ENCODE data around the gene UQCR11. TPM values are rescaled to one million over a fixed set of nuclear protein-coding genes. Genes with fewer than 3 reads are reported as not detected.

UQCR11 gene
- 75.7 and 111 TPM in 2 replicates for total RNA-seq

DNA sequence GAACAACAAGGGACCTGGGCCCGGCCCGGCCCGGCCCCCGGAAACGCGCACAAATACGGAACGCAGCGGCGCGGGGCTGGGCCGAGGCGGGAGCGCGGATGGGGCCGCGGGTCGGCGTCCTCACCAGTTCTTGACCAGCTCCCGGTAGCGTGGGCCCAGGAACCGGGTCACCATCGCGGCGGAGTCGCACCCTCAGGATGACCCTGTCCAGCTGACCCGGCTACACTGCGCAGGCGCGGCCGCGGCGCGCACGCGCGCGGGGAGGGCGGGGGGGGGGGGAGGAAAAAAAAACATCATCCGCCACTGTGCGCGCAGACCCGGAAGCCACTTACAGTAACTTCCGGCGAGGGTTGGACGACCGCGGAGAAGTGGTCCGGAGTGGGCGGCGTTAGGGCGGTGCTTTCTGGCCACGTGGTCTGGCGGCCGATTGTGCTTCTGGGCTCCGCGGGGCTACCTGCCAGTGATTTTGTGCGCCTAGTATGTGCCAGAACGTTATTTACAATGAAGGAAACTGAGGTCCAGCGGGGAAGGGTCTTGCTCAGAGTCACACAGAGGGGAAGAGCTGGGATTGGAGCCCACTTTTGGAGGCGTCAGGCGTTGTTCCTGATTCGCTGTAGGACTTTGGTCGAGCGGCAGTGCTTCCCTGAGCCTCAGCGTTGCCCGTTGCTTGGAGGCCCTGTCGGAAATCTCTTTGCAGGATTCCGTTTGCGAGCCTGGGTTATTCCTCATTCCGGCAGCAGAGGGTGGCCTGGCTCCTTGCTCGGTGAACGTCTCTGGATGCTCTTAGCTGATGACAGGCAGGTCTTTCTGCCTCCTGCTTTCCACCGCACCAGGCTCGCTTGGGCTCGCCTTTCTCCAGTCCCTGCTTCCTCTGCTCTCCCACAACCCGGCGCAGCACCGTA lies at the start of gene UQCR11:
TSS of gene UQCR11 (minus strand) at position 227 of the 902 bp plus-strand sequence. CDS start at position 174, 53 bp downstream.

DNA sequence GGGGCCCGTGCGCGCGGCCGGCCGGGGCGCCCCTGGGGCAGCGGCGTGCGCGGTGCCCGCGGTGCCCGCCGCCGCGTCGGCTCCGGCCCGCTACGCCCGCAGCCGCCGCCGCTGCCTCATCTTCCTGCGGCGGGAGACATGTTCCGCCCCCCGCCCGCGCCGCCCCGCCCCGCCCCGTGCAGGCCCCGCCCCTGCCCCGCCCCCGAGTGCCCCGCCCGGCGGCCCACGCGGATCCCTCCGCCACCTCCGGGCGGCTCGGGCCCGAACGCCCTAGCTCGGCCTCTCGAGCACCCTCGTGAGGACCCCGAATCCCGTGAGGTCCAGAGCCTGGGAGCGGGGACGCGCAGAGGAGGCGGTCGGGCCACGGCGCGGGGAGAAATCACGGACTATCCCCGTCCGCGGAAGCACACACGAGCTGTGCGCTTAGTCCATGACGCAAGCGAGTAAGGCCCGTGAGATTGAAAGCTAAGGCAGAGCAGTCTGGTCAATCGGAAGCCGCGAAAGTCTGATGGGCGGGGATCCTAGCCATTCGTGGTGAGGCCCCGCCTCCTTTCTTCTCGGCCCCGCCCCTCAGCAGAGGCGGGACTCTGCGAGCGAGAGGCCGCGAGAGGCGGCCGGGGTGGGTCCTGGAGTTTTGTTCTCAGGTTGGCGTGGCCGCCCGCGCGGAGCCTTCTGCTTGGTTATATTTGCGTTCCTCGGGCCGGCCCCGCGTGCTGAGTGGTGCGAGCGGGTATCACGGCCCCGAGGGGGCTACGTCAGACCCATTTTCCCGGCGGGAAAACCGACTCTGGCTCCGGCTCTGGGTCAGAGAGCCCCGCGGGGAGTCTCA lies 47.4 kb upstream of the UQCR11 start, which contains the start of gene TCF3:
TSS of gene TCF3 (minus strand) at position 145 of the 829 bp plus-strand sequence. CDS start 2,367 bp downstream, outside the sequence.

DNA sequence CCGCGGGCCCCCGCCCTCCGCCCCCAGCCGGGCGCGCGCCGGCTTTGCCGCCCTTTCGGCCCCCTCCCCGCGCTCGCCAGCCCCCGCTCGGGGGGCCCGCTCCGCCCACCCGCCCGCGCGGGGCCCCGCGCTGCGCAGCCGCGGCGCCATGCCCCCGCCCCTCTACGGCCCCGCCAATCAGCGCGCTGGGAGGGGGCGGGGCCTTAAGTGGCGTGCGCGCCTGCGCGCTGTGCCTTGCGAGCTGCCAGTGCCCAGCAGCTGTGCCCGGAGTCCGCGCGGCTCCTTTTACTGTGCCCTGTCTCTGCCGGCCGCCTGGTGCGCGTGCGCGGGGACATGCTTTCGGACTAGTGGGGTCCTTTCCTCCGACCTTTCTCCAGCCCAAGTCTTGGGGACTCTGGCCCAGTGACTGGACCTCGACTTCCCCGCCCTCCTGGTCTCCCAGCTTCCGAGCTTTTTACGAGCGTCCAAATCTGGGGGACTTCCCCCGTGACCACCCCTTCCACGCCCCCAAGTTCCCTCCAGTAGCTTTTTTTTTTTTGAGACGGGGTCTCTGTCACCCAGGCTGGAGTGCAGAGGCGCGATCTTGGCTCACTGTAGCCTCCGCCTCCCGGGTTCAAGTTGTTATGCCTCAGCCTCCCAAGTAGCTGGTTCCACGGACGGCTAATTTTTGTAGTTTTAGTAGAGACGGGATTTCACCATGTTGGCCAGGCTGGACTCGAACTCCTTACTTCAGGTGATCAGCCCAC lies 12.3 kb downstream of the UQCR11 start, which contains the start of gene MBD3:
TSS of gene MBD3 (minus strand) at position 111 of the 746 bp plus-strand sequence. CDS start 234 bp downstream, outside the sequence.

DNA sequence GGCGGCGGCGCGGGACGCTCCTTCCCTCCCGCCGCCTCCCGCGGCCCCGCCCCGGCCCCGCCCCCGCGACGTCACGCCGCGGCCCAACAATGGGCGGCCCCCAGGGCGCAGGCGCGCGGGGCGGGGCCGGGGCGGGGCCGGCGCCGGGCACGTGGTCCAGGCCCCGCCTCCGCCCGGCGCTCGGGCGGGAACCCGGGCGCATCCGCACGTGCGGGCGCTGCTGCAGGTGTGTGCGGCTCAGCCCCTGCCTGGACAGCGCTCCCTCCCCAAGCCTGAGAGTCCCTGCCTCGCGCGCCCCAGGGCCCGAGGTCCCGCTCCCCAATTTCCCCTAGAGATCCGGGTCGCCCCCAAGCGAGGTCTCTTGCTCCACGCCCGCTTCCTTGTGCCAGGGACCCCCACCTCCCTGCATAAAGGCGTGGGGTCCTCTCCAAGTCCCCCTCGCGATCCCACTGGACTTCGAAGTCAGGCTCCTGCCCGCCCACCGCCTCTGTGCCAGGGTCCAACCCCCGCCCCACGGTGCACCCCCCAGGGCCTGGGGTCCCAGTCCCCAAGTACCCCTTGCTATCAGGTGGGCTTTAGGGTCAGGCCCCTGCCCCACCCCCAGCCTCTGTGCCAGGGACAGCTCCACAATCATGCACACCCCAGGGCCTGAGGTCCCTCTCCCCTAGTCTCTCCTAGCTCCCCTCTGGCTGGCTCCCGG lies 36.8 kb downstream of the UQCR11 start, which contains the start of gene MEX3D:
TSS of gene MEX3D (minus strand) at position 6 of the 700 bp plus-strand sequence. CDS start 267 bp downstream, outside the sequence.

Other genes starting within 250 kb of the UQCR11 start
- gene NDUFS7, start 221.6 kb downstream of the UQCR11 start, total RNA-seq: 74.5 and 93.4 TPM in 2 replicates
- gene GAMT, start 203.9 kb downstream of the UQCR11 start, total RNA-seq: 52.0 and 87.9 TPM in 2 replicates
- gene DAZAP1, start 197.9 kb downstream of the UQCR11 start, total RNA-seq: 34.8 and 39.7 TPM in 2 replicates
- gene RPS15, start 167.1 kb downstream of the UQCR11 start, total RNA-seq: 2,046 and 3,043 TPM in 2 replicates
- gene APC2, start 155.3 kb downstream of the UQCR11 start, total RNA-seq: 0.12 and 0.26 TPM in 2 replicates
- gene C19orf25, start 126.2 kb downstream of the UQCR11 start, total RNA-seq: 33.8 and 60.8 TPM in 2 replicates
- 0.12 and 1.0 TPM in 2 replicates for gene PCSK4, start 115.1 kb downstream of the UQCR11 start, total RNA-seq
- 6.1 and 12.4 TPM in 2 replicates for gene REEP6, start 114.3 kb downstream of the UQCR11 start, total RNA-seq
- 8.8 and 14.8 TPM in 2 replicates for gene ADAMTSL5, start 92.4 kb downstream of the UQCR11 start, total RNA-seq
- gene PLK5, start 81.4 kb downstream of the UQCR11 start, total RNA-seq: not detected in 2 replicates
- gene MEX3D, start 37.1 kb downstream of the UQCR11 start, total RNA-seq: 40.6 and 46.9 TPM in 2 replicates
- 106 and 111 TPM in 2 replicates for gene MBD3, start 12.6 kb downstream of the UQCR11 start, total RNA-seq
- 102 and 115 TPM in 2 replicates for gene TCF3, start 47.2 kb upstream of the UQCR11 start, total RNA-seq
- not detected in 2 replicates for gene ONECUT3, start 148.0 kb upstream of the UQCR11 start, total RNA-seq
- gene ATP8B3, start 206.8 kb upstream of the UQCR11 start, total RNA-seq: 1.2 and 1.4 TPM in 2 replicates
- gene REXO1, start 243.0 kb upstream of the UQCR11 start, total RNA-seq: 5.5 and 8.8 TPM in 2 replicates